ENCODE results near the gene FERMT3.
A peak's percentile ranks its signal among the peaks of the same experiment; 100 is the strongest.

Gene FERMT3

GRCh38 chr11:64249563-64250414, 43.3 kb downstream of the FERMT3 start:
- no peak for DNase-seq (ENCODE audit: low spot score)

GRCh38 chr11:64250415-64251015, 44.0 kb downstream of the FERMT3 start:
- DNase-seq (ENCODE audit: low spot score): no peak

- peak; percentile 60 for DNase-seq (ENCODE audit: low spot score)
These were observed 44.7 kb downstream of the FERMT3 start, which contains the start of gene PLCB3 for GRCh38 chr11:64251016-64251752. Gene PLCB3 (plus strand): TSS chr11:64251530. CDS start chr11:64251650, 120 bp downstream.

- no peak for DNase-seq (ENCODE audit: low spot score)
These were observed 45.2 kb downstream of the FERMT3 start for GRCh38 chr11:64251753-64252002.

GRCh38 chr11:64252003-64252872, 45.7 kb downstream of the FERMT3 start:
- DNase-seq (ENCODE audit: low spot score): no peak

GRCh38 chr11:64253043-64253442, 46.5 kb downstream of the FERMT3 start:
- DNase-seq (ENCODE audit: low spot score): no peak

- DNase-seq (ENCODE audit: low spot score): no peak
These were observed 47.0 kb downstream of the FERMT3 start for GRCh38 chr11:64253481-64253880.

- DNase-seq (ENCODE audit: low spot score): no peak
These were observed 47.8 kb downstream of the FERMT3 start for GRCh38 chr11:64254326-64254725.

- no peak for DNase-seq (ENCODE audit: low spot score)
These were observed 48.9 kb downstream of the FERMT3 start for GRCh38 chr11:64255135-64256128.

- no peak for DNase-seq (ENCODE audit: low spot score)
These were observed 49.8 kb downstream of the FERMT3 start for GRCh38 chr11:64256300-64256699.

GRCh38 chr11:64258356-64258755, 51.8 kb downstream of the FERMT3 start:
- no peak for DNase-seq (ENCODE audit: low spot score)

GRCh38 chr11:64258946-64259532, 52.5 kb downstream of the FERMT3 start:
- no peak for DNase-seq (ENCODE audit: low spot score)

GRCh38 chr11:64259533-64260067, 53.1 kb downstream of the FERMT3 start:
- DNase-seq (ENCODE audit: low spot score): no peak

GRCh38 chr11:64260147-64260708, 53.7 kb downstream of the FERMT3 start:
- no peak for DNase-seq (ENCODE audit: low spot score)

- DNase-seq (ENCODE audit: low spot score): no peak
These were observed 55.1 kb downstream of the FERMT3 start for GRCh38 chr11:64261556-64262080.

- DNase-seq (ENCODE audit: low spot score): no peak
These were observed 55.9 kb downstream of the FERMT3 start for GRCh38 chr11:64262271-64263002.

GRCh38 chr11:64263021-64263946, 56.8 kb downstream of the FERMT3 start:
- no peak for DNase-seq (ENCODE audit: low spot score)

- no peak for DNase-seq (ENCODE audit: low spot score)
These were observed 57.4 kb downstream of the FERMT3 start for GRCh38 chr11:64263947-64264317.

Measured in CD4-positive, alpha-beta T cell treated with Interleukin-2 at 100 ng/mL for 4 hours (primary cell).